SK-N-SH (cell line): ENCODE data around the gene LYRM2. TPM values are rescaled to one million over a fixed set of nuclear protein-coding genes. Genes with fewer than 3 reads are reported as not detected.

ENCODE experiments used
- CTCF ChIA-PET: fragments of 300-600, 350-600 bp; formaldehyde crosslinking; extraction: SDS; loops from one replicate; lab custom pipeline; 2021; lab: Yijun Ruan, JAX
- POLR2A ChIA-PET: fragments of 350-600 bp; sonication (Branson Sonifier 250); formaldehyde crosslinking; extraction: SDS; loops from one replicate; lab custom pipeline; 2020; ENCODE audit warnings: antibody characterized with exemption, inconsistent platforms; lab: Yijun Ruan, JAX
- DNase-seq: peaks from one replicate; pipeline ENCODE4 v3.0.0; 2012
- H2AFZ ChIP-seq: fragments of 200-600 bp; sonication (generic); 2 replicates; pipeline ENCODE4 v1.8.1; 2016; ENCODE audit warnings: antibody characterized with exemption, mild to moderate bottlenecking, low read depth
- H3F3A ChIP-seq: fragments of 200-600 bp; sonication (generic); replicated peaks from 2 replicates; pipeline ENCODE3; 2016; ENCODE audit warnings: antibody characterized with exemption, mild to moderate bottlenecking; ENCODE audit not compliant: insufficient read depth
- H3K27ac ChIP-seq, 2 experiments: fragments of 200-500 bp in 1 of 2; fragments of 200-600 bp in 1 of 2; sonication (Bioruptor generic) in 1 of 2; sonication (generic), shearing (Covaris generic) in 1 of 2; 2 replicates each; pipeline versions ENCODE4 v1.5.1 to v1.6.1; 2014 to 2016; ENCODE audit warnings: low read depth in 2 of 2, inconsistent platforms in 1 of 2, low read length in 1 of 2, mild to moderate bottlenecking in 1 of 2, mixed read lengths in 1 of 2
- H3K27me3 ChIP-seq: fragments of 200-600 bp; sonication (generic), shearing (Covaris generic); 2 replicates; pipeline ENCODE4 v1.6.1; 2016; ENCODE audit warnings: mixed run types; ENCODE audit not compliant: insufficient read depth
- H3K36me3 ChIP-seq, 2 experiments: fragments of 200-500 bp in 1 of 2; fragments of 200-600 bp in 1 of 2; sonication (Bioruptor generic) in 1 of 2; sonication (generic) in 1 of 2; replicated peaks in 1 of 2; 2 replicates each; pipeline versions ENCODE3 to v1.5.1; 2014 to 2016; ENCODE audit warnings: low read length in 1 of 2, mild to moderate bottlenecking in 1 of 2; ENCODE audit not compliant: insufficient read depth in 2 of 2, control insufficient read depth in 1 of 2
- H3K4me1 ChIP-seq, 2 experiments: fragments of 200-500 bp in 1 of 2; fragments of 200-600 bp in 1 of 2; sonication (Bioruptor generic) in 1 of 2; sonication (generic), shearing (Covaris generic) in 1 of 2; 2 replicates each; pipeline versions ENCODE4 v1.5.1 to v1.6.1; 2014 to 2016; ENCODE audit warnings: low read depth in 1 of 2, low read length in 1 of 2, mixed run types in 1 of 2; ENCODE audit not compliant: insufficient read depth in 2 of 2, control insufficient read depth in 1 of 2
- H3K4me2 ChIP-seq: fragments of 200-600 bp; sonication (generic), shearing (Covaris generic); 2 replicates; pipeline ENCODE4 v1.6.1; 2017; ENCODE audit warnings: mixed run types
- H3K4me3 ChIP-seq, 2 experiments: fragments of 200-500 bp in 1 of 2; fragments of 200-600 bp in 1 of 2; sonication (Bioruptor generic) in 1 of 2; sonication (generic), shearing (Covaris generic) in 1 of 2; 2 replicates each; pipeline versions ENCODE4 v1.5.1 to v1.8.1; 2014 to 2016; ENCODE audit warnings: low read depth in 2 of 2, inconsistent platforms in 1 of 2, low read length in 1 of 2, mild to moderate bottlenecking in 1 of 2, mixed read lengths in 1 of 2, moderate library complexity in 1 of 2
- H3K79me2 ChIP-seq: fragments of 200-600 bp; sonication (generic); 2 replicates; pipeline ENCODE4 v1.8.1; 2017; ENCODE audit warnings: mild to moderate bottlenecking; ENCODE audit not compliant: insufficient read depth
- H3K9ac ChIP-seq: fragments of 200-600 bp; sonication (generic); 2 replicates; pipeline ENCODE4 v1.6.1; 2017; ENCODE audit warnings: mixed run types
- H3K9me2 ChIP-seq: fragments of 200-600 bp; sonication (generic); 2 replicates; pipeline ENCODE4 v1.6.1; 2017; ENCODE audit warnings: mixed run types
- H3K9me3 ChIP-seq: fragments of 200-600 bp; sonication (generic); 2 replicates; pipeline ENCODE4 v1.6.1; 2017; ENCODE audit warnings: mixed run types, mild to moderate bottlenecking, moderate library complexity
- H4K20me1 ChIP-seq: fragments of 200-600 bp; sonication (generic); 2 replicates; pipeline ENCODE4 v1.6.1; 2017; ENCODE audit warnings: mild to moderate bottlenecking, mixed run types; ENCODE audit not compliant: insufficient read depth
- CHD2 ChIP-seq: fragments of 150-350 bp; IDR thresholded peaks from 2 replicates; pipeline ENCODE4 v1.6.1; 2018; ENCODE audit warnings: low read length; ENCODE audit not compliant: partially characterized antibody
- CTCF ChIP-seq: fragments of 200-600 bp; sonication (generic); IDR thresholded peaks from 2 replicates; pipeline ENCODE4 v1.6.1; 2017; ENCODE audit warnings: antibody characterized with exemption, mild to moderate bottlenecking, moderate library complexity
- ELF1 ChIP-seq: IDR thresholded peaks from 2 replicates; pipeline ENCODE4 v1.4.0; 2012
- IRF3 ChIP-seq: fragments of 150-350 bp; IDR thresholded peaks from 2 replicates; pipeline ENCODE4 v1.6.1; 2016; ENCODE audit warnings: mild to moderate bottlenecking, low read depth, low read length
- JUND ChIP-seq: IDR thresholded peaks from 2 replicates; pipeline ENCODE4 v1.4.0; 2012
- MEF2A ChIP-seq: IDR thresholded peaks from 2 replicates; pipeline ENCODE4 v1.4.0; 2012; ENCODE audit warnings: low read depth, borderline replicate concordance
- NFIC ChIP-seq: IDR thresholded peaks from 2 replicates; pipeline ENCODE4 v1.4.0; 2012; ENCODE audit warnings: borderline replicate concordance
- PBX3 ChIP-seq: IDR thresholded peaks from 2 replicates; pipeline ENCODE4; 2012
- POLR2AphosphoS5 ChIP-seq: IDR thresholded peaks from 2 replicates; pipeline ENCODE4 v1.6.1; 2012; ENCODE audit warnings: low read depth, low read length
- RAD21 ChIP-seq: IDR thresholded peaks from 2 replicates; pipeline ENCODE4 v1.6.1; 2012; ENCODE audit warnings: mild to moderate bottlenecking, low read length
- RCOR1 ChIP-seq: fragments of 150-350 bp; IDR thresholded peaks from 2 replicates; pipeline ENCODE4 v1.6.1; 2017; ENCODE audit warnings: antibody characterized with exemption, low read length
- RFX5 ChIP-seq: IDR thresholded peaks from 2 replicates; pipeline ENCODE4 v1.6.1; 2012; ENCODE audit warnings: mild to moderate bottlenecking, improper control_type of control experiment, low read length
- RXRA ChIP-seq: IDR thresholded peaks from 2 replicates; pipeline ENCODE4 v1.4.0; 2012; ENCODE audit warnings: low read depth, mild to moderate bottlenecking, borderline replicate concordance
- SIN3A ChIP-seq: IDR thresholded peaks from 2 replicates; pipeline ENCODE4 v1.6.1; 2012; ENCODE audit warnings: low read depth, mild to moderate bottlenecking, low read length, moderate library complexity, borderline replicate concordance
- SMC3 ChIP-seq: IDR thresholded peaks from 2 replicates; pipeline ENCODE4 v1.6.1; 2012; ENCODE audit warnings: low read depth, low read length, improper control_type of control experiment
- TAF1 ChIP-seq: IDR thresholded peaks from 2 replicates; pipeline ENCODE4 v1.6.1; 2012; ENCODE audit warnings: low read depth, mild to moderate bottlenecking, low read length, moderate library complexity, borderline replicate concordance
- YY1 ChIP-seq: IDR thresholded peaks from 2 replicates; pipeline ENCODE4 v1.4.0; 2012; ENCODE audit warnings: low read depth, mild to moderate bottlenecking
- WGBS: methylation state at CpG from one replicate; pipeline ENCODE4 v1.1.6; 2017; ENCODE audit warnings: low lambda C conversion rate; 5-methylcytosine and 5-hydroxymethylcytosine counted together
- polyA plus RNA-seq, 3 experiments: library from polyadenylated mRNA; depleted of rRNA; stranded (reverse); fragments of >200 nt; gene quantifications; 2 replicates each; pipeline ENCODE4 v1.2.3, GENCODE V29; 2012
- TF ChIP-seq, protein P1 (sequence below): IDR thresholded peaks from 2 replicates; pipeline ENCODE4 v1.4.0; 2012; ENCODE audit warnings: low read depth, borderline replicate concordance
- TF ChIP-seq, protein P2 (sequence below): IDR thresholded peaks from 2 replicates; pipeline ENCODE4 v1.4.0; 2012; ENCODE audit warnings: low read depth, borderline replicate concordance

LYRM2 gene
- polyA plus RNA-seq, 1 of the 3 experiments (the other 2 are of a cell fraction): 14.5 TPM

DNA sequence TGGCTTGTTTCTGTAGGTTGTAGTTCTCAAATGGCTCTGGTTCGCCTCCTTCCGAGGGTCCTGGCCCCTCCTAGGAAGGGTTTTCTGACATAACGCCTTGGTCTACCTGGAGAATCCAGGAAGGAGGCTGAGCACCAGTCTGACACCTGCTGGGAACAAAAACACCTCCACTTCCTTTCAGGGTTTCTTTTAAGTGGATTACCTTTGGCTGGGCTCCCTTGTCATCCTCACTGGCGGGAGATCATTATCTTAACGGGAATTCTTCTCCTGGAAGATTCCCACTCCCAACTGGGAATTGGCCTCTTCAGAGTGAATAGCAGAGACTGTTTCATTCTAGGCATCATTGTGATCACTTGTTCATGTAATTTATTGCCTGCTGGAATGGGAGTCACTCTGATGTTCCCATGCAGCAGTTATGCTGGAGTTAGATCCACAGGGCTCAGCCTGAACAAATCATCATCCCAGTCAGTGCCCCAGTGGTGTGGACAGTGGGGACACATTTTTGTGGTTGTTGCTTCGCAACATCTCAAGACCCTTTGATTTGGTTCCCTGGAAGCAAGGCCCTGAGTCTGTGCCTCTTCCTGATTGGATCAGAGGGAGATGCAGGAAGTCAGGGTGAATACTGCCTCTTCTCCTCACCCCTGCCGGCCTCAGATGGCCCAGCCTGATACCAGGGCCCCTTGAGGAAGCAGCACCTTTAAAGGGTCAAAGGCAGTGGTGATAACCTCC is 49.1 kb downstream of the LYRM2 start (continued):
- TF ChIP-seq, protein P1, sequence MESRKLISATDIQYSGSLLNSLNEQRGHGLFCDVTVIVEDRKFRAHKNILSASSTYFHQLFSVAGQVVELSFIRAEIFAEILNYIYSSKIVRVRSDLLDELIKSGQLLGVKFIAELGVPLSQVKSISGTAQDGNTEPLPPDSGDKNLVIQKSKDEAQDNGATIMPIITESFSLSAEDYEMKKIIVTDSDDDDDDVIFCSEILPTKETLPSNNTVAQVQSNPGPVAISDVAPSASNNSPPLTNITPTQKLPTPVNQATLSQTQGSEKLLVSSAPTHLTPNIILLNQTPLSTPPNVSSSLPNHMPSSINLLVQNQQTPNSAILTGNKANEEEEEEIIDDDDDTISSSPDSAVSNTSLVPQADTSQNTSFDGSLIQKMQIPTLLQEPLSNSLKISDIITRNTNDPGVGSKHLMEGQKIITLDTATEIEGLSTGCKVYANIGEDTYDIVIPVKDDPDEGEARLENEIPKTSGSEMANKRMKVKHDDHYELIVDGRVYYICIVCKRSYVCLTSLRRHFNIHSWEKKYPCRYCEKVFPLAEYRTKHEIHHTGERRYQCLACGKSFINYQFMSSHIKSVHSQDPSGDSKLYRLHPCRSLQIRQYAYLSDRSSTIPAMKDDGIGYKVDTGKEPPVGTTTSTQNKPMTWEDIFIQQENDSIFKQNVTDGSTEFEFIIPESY: no peak

- no peak for TF ChIP-seq IRF3
- TF ChIP-seq TAF1: no peak
- TF ChIP-seq NFIC: no peak
- TF ChIP-seq YY1: no peak
- TF ChIP-seq SIN3A: no peak
- TF ChIP-seq, protein P2, sequence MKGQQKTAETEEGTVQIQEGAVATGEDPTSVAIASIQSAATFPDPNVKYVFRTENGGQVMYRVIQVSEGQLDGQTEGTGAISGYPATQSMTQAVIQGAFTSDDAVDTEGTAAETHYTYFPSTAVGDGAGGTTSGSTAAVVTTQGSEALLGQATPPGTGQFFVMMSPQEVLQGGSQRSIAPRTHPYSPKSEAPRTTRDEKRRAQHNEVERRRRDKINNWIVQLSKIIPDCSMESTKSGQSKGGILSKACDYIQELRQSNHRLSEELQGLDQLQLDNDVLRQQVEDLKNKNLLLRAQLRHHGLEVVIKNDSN: no peak
- TF ChIP-seq JUND: no peak
- no peak for TF ChIP-seq RCOR1
- no peak for TF ChIP-seq MEF2A
- TF ChIP-seq, protein P1: no peak
- no peak for TF ChIP-seq POLR2AphosphoS5
- TF ChIP-seq RAD21: no peak
- TF ChIP-seq PBX3: no peak
- no peak for TF ChIP-seq CTCF
- no peak for TF ChIP-seq RXRA
- no peak for TF ChIP-seq SMC3
- no peak for TF ChIP-seq CHD2
- no peak for TF ChIP-seq RFX5
- no peak for TF ChIP-seq ELF1
- WGBS: 45% methylated on average over 1 of the region's 1 CpG
- H3K27ac ChIP-seq: no peak overlapping the region
- DNase-seq: no peak
- H3K9ac ChIP-seq: no peak overlapping the region
- no peaks in the 10 kb centered on the region for H3K36me3 ChIP-seq
- H3K4me3 ChIP-seq: no peak overlapping the region
- H4K20me1 ChIP-seq: no peaks in the 10 kb centered on the region
- H3F3A ChIP-seq: no peaks in the 10 kb centered on the region
- H3K4me2 ChIP-seq: no peak overlapping the region
- H3K27me3 ChIP-seq: no peaks in the 10 kb centered on the region
- POLR2A ChIA-PET: no interaction called here
- no peaks in the 10 kb centered on the region for H3K9me3 ChIP-seq
- CTCF ChIA-PET: interaction anchor here (1.0 to 1.5 kb wide), 2 partner anchors 15 to 153 kb away, joined by 3 read pairs; no protein-coding TSS in a partner anchor
- H3K9me2 ChIP-seq: no peaks in the 10 kb centered on the region
- no peaks in the 10 kb centered on the region for H3K79me2 ChIP-seq
- H2AFZ ChIP-seq: no peak overlapping the region
- no peaks in the 10 kb centered on the region for H3K4me1 ChIP-seq
Measured at GRCh38 chr6:89585154-89585553, 53.4 kb downstream of the LYRM2 start.
